ENCODE measurements around the gene VPS26B. TPM values are rescaled to one million over a fixed set of nuclear protein-coding genes. Genes with fewer than 3 reads are reported as not detected.

Gene VPS26B
- total and polyA plus RNA-seq, 2 donors (not counting 3 experiments of a cell fraction or from before 2014, with no cell fraction given), result 40.2 to 53.1 TPM

- Histone ChIP-seq H3K36me3 (ENCODE audit: control insufficient read depth in 2 of 2, extremely low read depth in 1 of 2, insufficient read depth in 2 of 2, low read length in 2 of 2) (peaks cover 5 to 48% of the 10 kb centered on the region in 2 experiments), H2AFZ (ENCODE audit: low read depth, low read length) (no peak overlapping the region), H3K4me1 (ENCODE audit: control insufficient read depth, extremely low read depth, insufficient read depth, low read length) (no peaks in the 10 kb centered on the region), H3K27me3 (ENCODE audit: control insufficient read depth in 2 of 2, insufficient read depth in 2 of 2, low read length in 2 of 2) (no peaks in the 10 kb centered on the region), H3K9me3 (replicated peaks; ENCODE audit: control insufficient read depth, insufficient read depth, low read length) (no peaks in the 10 kb centered on the region), H3K27ac (ENCODE audit: insufficient read depth, low read depth, low read length) (no peak overlapping the region), H4K20me1 (replicated peaks; ENCODE audit: control insufficient read depth, extremely low read depth, insufficient read depth, low read length) (no peaks in the 10 kb centered on the region), H3K9ac (replicated peaks; ENCODE audit: extremely low read depth, insufficient read depth, low read length) (no peak overlapping the region), H3K4me2 (ENCODE audit: insufficient read depth, low read length) (no peak overlapping the region), H3K9me1 (replicated peaks; ENCODE audit: control insufficient read depth, extremely low read depth, insufficient read depth, low read length) (no peaks in the 10 kb centered on the region), H3K4me3 (replicated peaks in 1 of 3; ENCODE audit: insufficient read depth in 1 of 3, low read depth in 1 of 3, low read length in 3 of 3) (no peak overlapping the region), H3K79me2 (ENCODE audit: control insufficient read depth, insufficient read depth, low read length) (no peaks in the 10 kb centered on the region)
- POLR2A ChIA-PET, result no interaction called here
- CTCF ChIA-PET, result no interaction called here
- BruUV-seq (replicated peaks), result no TSS peak
- intact Hi-C loops (cut with micrococcal nuclease) (no loop called here), dilution Hi-C loops (cut with MboI; ENCODE audit: extremely low pct_ligation_motif_present, low sequenced_read_pairs) (no loop called here)
- TF ChIP-seq JUN (IDR thresholded peaks at IDR 0.05; ENCODE audit: borderline replicate concordance, insufficient read depth, insufficient read length, low read depth), result no peak
- TF ChIP-seq MYC (IDR thresholded peaks at IDR 0.05; ENCODE audit: low read depth, low read length), result no peak
- TF ChIP-seq FOS (IDR thresholded peaks at IDR 0.05; ENCODE audit: borderline replicate concordance, insufficient read depth, low read length), result no peak
- TF ChIP-seq EZH2 (IDR thresholded peaks at IDR 0.05; ENCODE audit: borderline replicate concordance, low read depth, low read length, severe bottlenecking), result no peak
- TF ChIP-seq POLR2A (IDR thresholded peaks at IDR 0.05; ENCODE audit: low read depth, low read length), result no peak
- TF ChIP-seq, protein P1, sequence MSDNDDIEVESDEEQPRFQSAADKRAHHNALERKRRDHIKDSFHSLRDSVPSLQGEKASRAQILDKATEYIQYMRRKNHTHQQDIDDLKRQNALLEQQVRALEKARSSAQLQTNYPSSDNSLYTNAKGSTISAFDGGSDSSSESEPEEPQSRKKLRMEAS (IDR thresholded peaks at IDR 0.05; ENCODE audit: insufficient read depth, insufficient read length), result no peak
- no peak for TF ChIP-seq POLR2AphosphoS5 (IDR thresholded peaks at IDR 0.05; ENCODE audit: insufficient read depth, low read depth, low read length)
- TF ChIP-seq GATA2 (IDR thresholded peaks at IDR 0.05; ENCODE audit: insufficient read depth, insufficient read length, low read depth, low read length), result no peak
- TF ChIP-seq, protein P2, sequence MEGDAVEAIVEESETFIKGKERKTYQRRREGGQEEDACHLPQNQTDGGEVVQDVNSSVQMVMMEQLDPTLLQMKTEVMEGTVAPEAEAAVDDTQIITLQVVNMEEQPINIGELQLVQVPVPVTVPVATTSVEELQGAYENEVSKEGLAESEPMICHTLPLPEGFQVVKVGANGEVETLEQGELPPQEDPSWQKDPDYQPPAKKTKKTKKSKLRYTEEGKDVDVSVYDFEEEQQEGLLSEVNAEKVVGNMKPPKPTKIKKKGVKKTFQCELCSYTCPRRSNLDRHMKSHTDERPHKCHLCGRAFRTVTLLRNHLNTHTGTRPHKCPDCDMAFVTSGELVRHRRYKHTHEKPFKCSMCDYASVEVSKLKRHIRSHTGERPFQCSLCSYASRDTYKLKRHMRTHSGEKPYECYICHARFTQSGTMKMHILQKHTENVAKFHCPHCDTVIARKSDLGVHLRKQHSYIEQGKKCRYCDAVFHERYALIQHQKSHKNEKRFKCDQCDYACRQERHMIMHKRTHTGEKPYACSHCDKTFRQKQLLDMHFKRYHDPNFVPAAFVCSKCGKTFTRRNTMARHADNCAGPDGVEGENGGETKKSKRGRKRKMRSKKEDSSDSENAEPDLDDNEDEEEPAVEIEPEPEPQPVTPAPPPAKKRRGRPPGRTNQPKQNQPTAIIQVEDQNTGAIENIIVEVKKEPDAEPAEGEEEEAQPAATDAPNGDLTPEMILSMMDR (IDR thresholded peaks at IDR 0.05; ENCODE audit: extremely low read depth in 1 of 2, insufficient read depth in 1 of 2, low read depth in 1 of 2, low read length in 2 of 2), result no peak
- DNase-seq (ENCODE audit: low read depth, low spot score) (no peak), FAIRE-seq (no peak)
Observed at GRCh38 chr11:134246678-134247077, 22.2 kb downstream of the VPS26B start.
